Measurements from ENCODE around the gene EPHA6. TPM values are rescaled to one million over a fixed set of nuclear protein-coding genes. Genes with fewer than 3 reads are reported as not detected.
"Not testable (repeated sequence)": the region's sequence is repeated elsewhere in the genome, so short reads cannot be mapped to it uniquely, and the experiment has no call there.

Gene EPHA6
- polyA plus RNA-seq, 2 donors, result 0.20 to 0.38 TPM

DNA sequence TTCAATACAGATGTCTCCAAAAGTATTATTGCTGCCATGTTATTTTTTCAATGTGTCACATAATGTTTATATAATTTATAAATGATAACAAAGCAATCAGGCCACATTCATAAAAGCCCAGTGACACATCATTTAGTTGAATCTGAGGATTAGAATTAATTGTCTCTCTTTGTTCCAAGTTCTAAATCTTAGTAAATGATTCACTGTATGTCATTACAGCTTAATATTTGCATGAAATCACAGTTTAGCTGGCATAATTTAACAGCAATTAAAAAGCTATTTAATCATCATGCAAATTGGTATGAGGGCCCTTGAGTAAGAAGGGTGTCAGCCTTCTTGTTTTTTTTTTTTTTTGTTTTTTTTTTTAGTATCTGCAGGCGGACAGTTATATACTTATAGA lies 427.0 kb downstream of the EPHA6 start:
- H3K27ac ChIP-seq (ENCODE audit: low read depth in 2 of 2, low read length in 1 of 2), result no peak overlapping the region
- H3K9me3 ChIP-seq (ENCODE audit: control insufficient read depth in 2 of 2, insufficient read depth in 1 of 2, low read depth in 1 of 2, low read length in 1 of 2), result no peaks in the 10 kb centered on the region
- no peaks in the 10 kb centered on the region for H3K36me3 ChIP-seq (ENCODE audit: control insufficient read depth in 2 of 2, insufficient read depth in 2 of 2, low read length in 1 of 2)
- H3K4me3 ChIP-seq (ENCODE audit: low read depth in 1 of 2, low read length in 2 of 2), result no peak overlapping the region
- no peaks in the 10 kb centered on the region for H3K4me1 ChIP-seq (ENCODE audit: control insufficient read depth in 2 of 2, insufficient read depth in 2 of 2, low read length in 1 of 2)
- H3K27me3 ChIP-seq (ENCODE audit: control insufficient read depth in 1 of 2, insufficient read depth in 2 of 2, low read length in 2 of 2), result no peaks in the 10 kb centered on the region
- 68 to 92% methylated on average over 1 of the region's 1 CpG for WGBS, 2 donors

DNA sequence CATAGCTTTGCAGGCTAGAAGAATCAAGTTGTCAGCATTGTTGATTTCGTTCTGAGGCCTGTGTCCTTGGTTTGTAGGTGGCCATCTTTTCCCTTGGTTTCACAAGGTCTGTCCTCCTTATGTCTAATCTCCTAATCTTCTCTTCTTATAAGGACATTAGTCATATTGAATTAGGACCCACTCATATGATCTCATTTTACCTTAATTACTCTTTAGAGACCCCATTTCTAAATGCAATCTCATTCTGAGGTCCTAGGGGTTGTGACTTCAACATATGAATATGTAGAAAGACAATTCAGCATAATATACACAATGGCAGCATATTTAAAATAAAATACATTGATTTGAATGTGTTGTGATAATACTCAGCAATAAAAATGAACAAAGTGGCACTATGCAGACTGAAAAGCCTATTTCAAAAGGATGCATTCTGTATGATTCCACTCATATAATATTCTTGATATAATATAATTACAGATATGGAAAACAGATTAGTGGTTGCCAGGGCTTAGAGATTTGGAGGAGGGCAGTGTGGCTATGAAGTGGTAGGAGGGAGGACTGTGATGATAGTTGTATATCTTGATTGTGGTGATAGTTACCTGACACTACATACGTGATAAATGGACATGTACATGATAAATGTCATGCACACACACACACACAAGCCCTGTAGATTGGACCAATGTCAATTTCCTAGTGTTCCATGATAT lies 431.0 kb downstream of the EPHA6 start:
- WGBS, 2 donors, result 77 to 82% methylated on average over 2 of the region's 2 CpGs
- no peaks in the 10 kb centered on the region for H3K9me3 ChIP-seq (ENCODE audit: control insufficient read depth in 2 of 2, insufficient read depth in 1 of 2, low read depth in 1 of 2, low read length in 1 of 2)
- H3K36me3 ChIP-seq (ENCODE audit: control insufficient read depth in 2 of 2, insufficient read depth in 2 of 2, low read length in 1 of 2), result no peaks in the 10 kb centered on the region
- H3K27me3 ChIP-seq (ENCODE audit: control insufficient read depth in 1 of 2, insufficient read depth in 2 of 2, low read length in 2 of 2), result no peaks in the 10 kb centered on the region
- H3K27ac ChIP-seq (ENCODE audit: low read depth in 2 of 2, low read length in 1 of 2), result no peak overlapping the region
- H3K4me3 ChIP-seq (ENCODE audit: low read depth in 1 of 2, low read length in 2 of 2), result no peak overlapping the region
- H3K4me1 ChIP-seq (ENCODE audit: control insufficient read depth in 2 of 2, insufficient read depth in 2 of 2, low read length in 1 of 2), result no peaks in the 10 kb centered on the region

- Histone ChIP-seq H3K27ac (ENCODE audit: low read depth in 2 of 2, low read length in 1 of 2) (no peak overlapping the region), H3K4me1 (ENCODE audit: control insufficient read depth in 2 of 2, insufficient read depth in 2 of 2, low read length in 1 of 2) (no peaks in the 10 kb centered on the region), H3K27me3 (ENCODE audit: control insufficient read depth in 1 of 2, insufficient read depth in 2 of 2, low read length in 2 of 2) (no peaks in the 10 kb centered on the region), H3K4me3 (ENCODE audit: low read depth in 1 of 2, low read length in 2 of 2) (no peak overlapping the region), H3K36me3 (ENCODE audit: control insufficient read depth in 2 of 2, insufficient read depth in 2 of 2, low read length in 1 of 2) (no peaks in the 10 kb centered on the region), H3K9me3 (ENCODE audit: control insufficient read depth in 2 of 2, insufficient read depth in 1 of 2, low read depth in 1 of 2, low read length in 1 of 2) (no peaks in the 10 kb centered on the region)
- WGBS, 2 donors, result 66 to 81% methylated on average over 2 of the region's 2 CpGs
These were observed 441.7 kb downstream of the EPHA6 start for GRCh38 chr3:97256060-97256459.

DNA sequence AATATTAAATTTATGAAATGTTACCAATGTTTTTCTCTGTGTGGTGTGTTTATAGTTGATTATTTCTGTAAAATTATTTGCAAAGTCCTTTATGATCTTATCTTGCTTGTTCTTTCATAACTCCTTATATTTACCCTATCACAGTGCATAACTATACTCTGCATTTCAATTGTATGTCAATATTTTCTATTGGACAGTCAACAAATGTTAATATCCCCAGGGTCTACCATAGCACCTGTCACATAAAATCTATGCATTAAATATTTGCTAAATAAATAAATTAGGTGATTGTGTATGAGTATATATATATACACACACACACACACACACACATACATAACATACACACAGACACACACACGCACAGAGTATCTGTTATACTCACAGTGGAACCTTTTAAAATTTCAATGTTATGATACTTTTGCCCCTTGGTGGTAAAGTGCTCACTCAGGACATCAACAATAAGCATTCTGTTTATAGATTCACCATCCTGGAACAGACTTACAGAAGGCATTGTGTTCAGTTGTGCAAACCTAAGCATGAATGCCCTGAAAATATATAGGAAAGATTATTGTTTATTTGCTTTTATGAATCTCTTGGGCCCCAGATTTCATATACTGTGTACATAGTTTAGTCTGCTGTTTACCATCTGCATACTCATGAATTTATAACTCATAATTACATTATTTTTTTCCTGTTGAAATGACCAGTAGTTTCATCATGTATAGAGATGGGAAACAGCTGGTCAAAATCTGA lies 443.7 kb downstream of the EPHA6 start:
- no peaks in the 10 kb centered on the region for H3K27me3 ChIP-seq (ENCODE audit: control insufficient read depth in 1 of 2, insufficient read depth in 2 of 2, low read length in 2 of 2)
- no peak overlapping the region for H3K4me3 ChIP-seq (ENCODE audit: low read depth in 1 of 2, low read length in 2 of 2)
- H3K9me3 ChIP-seq (ENCODE audit: control insufficient read depth in 2 of 2, insufficient read depth in 1 of 2, low read depth in 1 of 2, low read length in 1 of 2), result no peaks in the 10 kb centered on the region
- H3K36me3 ChIP-seq (ENCODE audit: control insufficient read depth in 2 of 2, insufficient read depth in 2 of 2, low read length in 1 of 2), result no peaks in the 10 kb centered on the region
- H3K4me1 ChIP-seq (ENCODE audit: control insufficient read depth in 2 of 2, insufficient read depth in 2 of 2, low read length in 1 of 2), result no peaks in the 10 kb centered on the region
- no peak overlapping the region for H3K27ac ChIP-seq (ENCODE audit: low read depth in 2 of 2, low read length in 1 of 2)
- 79 to 82% methylated on average over 1 of the region's 1 CpG for WGBS, 2 donors

- Histone ChIP-seq H3K4me1 (ENCODE audit: control insufficient read depth in 2 of 2, insufficient read depth in 2 of 2, low read length in 1 of 2) (peaks cover 0 to 3% of the 10 kb centered on the region in 2 donors), H3K27ac (ENCODE audit: low read depth in 2 of 2, low read length in 1 of 2) (no peak overlapping the region)
- WGBS, 2 donors, result 67 to 73% methylated on average over 1 of the region's 1 CpG
These were observed 444.9 kb downstream of the EPHA6 start for GRCh38 chr3:97259263-97259662.

GRCh38 chr3:97264180-97264579 lies 449.8 kb downstream of the EPHA6 start:
- WGBS, 2 donors, result 69 to 82% methylated on average over 8 of the region's 8 CpGs
- Histone ChIP-seq H3K27me3 (ENCODE audit: control insufficient read depth in 1 of 2, insufficient read depth in 2 of 2, low read length in 2 of 2) (no peaks in the 10 kb centered on the region), H3K9me3 (ENCODE audit: control insufficient read depth in 2 of 2, insufficient read depth in 1 of 2, low read depth in 1 of 2, low read length in 1 of 2) (peaks cover 0 to 3% of the 10 kb centered on the region in 2 donors), H3K36me3 (ENCODE audit: control insufficient read depth in 2 of 2, insufficient read depth in 2 of 2, low read length in 1 of 2) (no peaks in the 10 kb centered on the region), H3K27ac (ENCODE audit: low read depth in 2 of 2, low read length in 1 of 2) (no peak overlapping the region), H3K4me3 (ENCODE audit: low read depth in 1 of 2, low read length in 2 of 2) (no peak overlapping the region), H3K4me1 (ENCODE audit: control insufficient read depth in 2 of 2, insufficient read depth in 2 of 2, low read length in 1 of 2) (peaks cover 0 to 3% of the 10 kb centered on the region in 2 donors)

More at GRCh38 chr3:97259263-97259662, 444.9 kb downstream of the EPHA6 start:
- no peaks in the 10 kb centered on the region for H3K36me3 ChIP-seq (ENCODE audit: control insufficient read depth in 2 of 2, insufficient read depth in 2 of 2, low read length in 1 of 2)
- no peak overlapping the region for H3K4me3 ChIP-seq (ENCODE audit: low read depth in 1 of 2, low read length in 2 of 2)
- no peaks in the 10 kb centered on the region for H3K9me3 ChIP-seq (ENCODE audit: control insufficient read depth in 2 of 2, insufficient read depth in 1 of 2, low read depth in 1 of 2, low read length in 1 of 2)
- H3K27me3 ChIP-seq (ENCODE audit: control insufficient read depth in 1 of 2, insufficient read depth in 2 of 2, low read length in 2 of 2), result no peaks in the 10 kb centered on the region

- Histone ChIP-seq H3K36me3 (ENCODE audit: control insufficient read depth in 2 of 2, insufficient read depth in 2 of 2, low read length in 1 of 2) (no peaks in the 10 kb centered on the region), H3K4me1 (ENCODE audit: control insufficient read depth in 2 of 2, insufficient read depth in 2 of 2, low read length in 1 of 2) (peaks cover 0 to 3% of the 10 kb centered on the region in 2 donors), H3K9me3 (ENCODE audit: control insufficient read depth in 2 of 2, insufficient read depth in 1 of 2, low read depth in 1 of 2, low read length in 1 of 2) (peaks cover 0 to 3% of the 10 kb centered on the region in 2 donors), H3K4me3 (ENCODE audit: low read depth in 1 of 2, low read length in 2 of 2) (no peak overlapping the region), H3K27me3 (ENCODE audit: control insufficient read depth in 1 of 2, insufficient read depth in 2 of 2, low read length in 2 of 2) (no peaks in the 10 kb centered on the region), H3K27ac (ENCODE audit: low read depth in 2 of 2, low read length in 1 of 2) (no peak overlapping the region)
- WGBS, 2 donors, result 91 to 95% methylated on average over 19 of the region's 19 CpGs
These were observed 451.0 kb downstream of the EPHA6 start for GRCh38 chr3:97265237-97266005.

DNA sequence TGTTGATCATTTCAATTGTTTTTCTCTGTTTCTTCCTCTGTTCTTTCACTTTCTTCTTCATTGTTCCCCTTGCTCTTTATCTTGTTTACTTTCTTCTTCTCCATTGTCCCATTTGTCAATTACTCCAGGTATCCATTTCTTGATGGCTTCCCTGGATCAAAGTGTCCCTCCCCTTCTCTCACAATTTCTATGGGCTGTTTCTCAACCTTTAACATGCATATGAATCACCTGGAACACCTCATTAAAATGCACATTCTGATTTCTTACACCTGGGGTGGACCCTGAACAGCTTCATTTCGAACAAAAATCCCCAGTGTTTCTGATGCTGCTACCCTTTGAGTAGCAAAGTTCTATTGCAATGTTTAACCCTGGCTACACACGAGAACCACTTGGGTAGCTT lies 454.8 kb downstream of the EPHA6 start:
- WGBS, 2 donors, result 47 to 68% methylated on average over 2 of the region's 2 CpGs
- Histone ChIP-seq H3K4me3 (ENCODE audit: low read depth in 1 of 2, low read length in 2 of 2) (no peak overlapping the region), H3K27ac (ENCODE audit: low read depth in 2 of 2, low read length in 1 of 2) (no peak overlapping the region), H3K36me3 (ENCODE audit: control insufficient read depth in 2 of 2, insufficient read depth in 2 of 2, low read length in 1 of 2) (no peaks in the 10 kb centered on the region), H3K27me3 (ENCODE audit: control insufficient read depth in 1 of 2, insufficient read depth in 2 of 2, low read length in 2 of 2) (no peaks in the 10 kb centered on the region), H3K9me3 (ENCODE audit: control insufficient read depth in 2 of 2, insufficient read depth in 1 of 2, low read depth in 1 of 2, low read length in 1 of 2) (peaks cover 0 to 3% of the 10 kb centered on the region in 2 donors), H3K4me1 (ENCODE audit: control insufficient read depth in 2 of 2, insufficient read depth in 2 of 2, low read length in 1 of 2) (peaks cover 0 to under 1% of the 10 kb centered on the region in 2 donors)

- WGBS, 2 donors, result 85 to 87% methylated on average over 15 of the region's 15 CpGs
These were observed 462.6 kb downstream of the EPHA6 start for GRCh38 chr3:97276879-97277550.

More at GRCh38 chr3:97276879-97277550, 462.6 kb downstream of the EPHA6 start:
- not testable (repeated sequence) for H3K27ac ChIP-seq (ENCODE audit: low read depth in 2 of 2, low read length in 1 of 2); H3K27me3 ChIP-seq (ENCODE audit: control insufficient read depth in 1 of 2, insufficient read depth in 2 of 2, low read length in 2 of 2); H3K4me3 ChIP-seq (ENCODE audit: low read depth in 1 of 2, low read length in 2 of 2); H3K36me3 ChIP-seq (ENCODE audit: control insufficient read depth in 2 of 2, insufficient read depth in 2 of 2, low read length in 1 of 2); H3K4me1 ChIP-seq (ENCODE audit: control insufficient read depth in 2 of 2, insufficient read depth in 2 of 2, low read length in 1 of 2); H3K9me3 ChIP-seq (ENCODE audit: control insufficient read depth in 2 of 2, insufficient read depth in 1 of 2, low read depth in 1 of 2, low read length in 1 of 2)
